Activated CD8-positive, alpha-beta memory T cell treated with anti-CD3 and anti-CD28 coated beads for 4 hours (primary cell): Measurements from ENCODE around the gene EPB41L2.

Source experiments
- DNase-seq, 2 donors: peaks; one replicate each; pipeline ENCODE4 v3.0.0-alpha.2; 2020; ENCODE audit warnings: low read depth in 2 of 2

Gene EPB41L2

GRCh38 chr6:130796313-130796905 lies 266.6 kb downstream of the EPB41L2 start:
- no peak for DNase-seq

DNA sequence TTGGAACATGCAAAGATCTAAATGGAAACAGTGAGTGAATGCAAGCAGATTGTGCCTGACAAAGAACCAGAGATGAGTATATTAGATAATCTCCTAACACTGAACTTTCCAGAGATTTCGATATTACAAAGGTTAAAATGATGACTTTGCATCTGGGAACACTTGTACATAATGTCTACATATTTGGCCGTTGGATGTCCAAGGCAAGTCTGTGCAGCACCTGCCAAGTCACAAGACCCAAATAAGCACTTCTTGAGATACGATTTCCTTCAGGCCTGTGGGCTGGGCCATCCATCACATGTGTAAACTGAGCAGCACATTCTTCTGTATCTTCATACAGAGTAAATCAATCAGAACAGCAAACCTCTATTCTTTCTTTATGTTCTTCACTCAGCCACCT lies 268.3 kb downstream of the EPB41L2 start:
- DNase-seq, result no peak

DNA sequence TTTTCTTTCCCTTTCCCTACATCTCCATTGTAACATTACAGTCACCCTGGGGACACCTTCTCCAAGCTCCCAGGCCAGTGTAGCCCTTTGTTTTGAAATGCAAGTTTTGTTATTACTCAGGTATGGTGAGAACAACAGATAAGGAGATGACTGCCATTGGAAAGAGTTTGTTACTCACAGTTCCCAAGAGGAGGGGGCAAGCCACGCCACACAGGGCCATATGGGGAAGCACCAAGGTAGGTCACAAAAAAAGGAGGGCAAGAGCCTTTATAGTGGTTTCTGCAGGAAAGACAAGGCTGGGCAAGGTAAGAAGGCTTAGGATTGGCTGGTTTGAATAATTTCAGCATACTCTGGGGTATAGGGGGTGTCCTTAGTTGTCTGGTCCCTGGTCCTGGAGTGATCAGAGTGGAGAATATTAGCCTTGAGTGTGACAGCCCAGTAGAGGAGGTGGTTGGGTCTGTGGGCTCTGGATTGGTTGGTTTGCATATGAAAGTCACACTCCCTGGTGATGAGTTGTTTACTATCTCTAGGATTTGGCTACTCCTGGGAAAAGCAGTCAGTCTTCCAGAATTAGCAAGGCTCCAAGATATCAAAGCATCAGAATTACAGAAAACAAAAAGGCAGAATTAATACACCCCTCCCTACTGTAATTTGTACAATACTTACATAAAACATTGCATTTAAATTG lies 268.9 kb downstream of the EPB41L2 start:
- DNase-seq, result no peak
